Pons (tissue), 1 donor: ENCODE measurements around the gene LRRC61.
A peak's percentile ranks its signal among the peaks of the same experiment; 100 is the strongest.
"Not testable (repeated sequence)": the region's sequence is repeated elsewhere in the genome, so short reads cannot be mapped to it uniquely, and the experiment has no call there.

Experiments used
- DNase-seq: peaks from one replicate; pipeline ENCODE4 v3.0.0-alpha.2; 2016; ENCODE audit warnings: low spot score

LRRC61 gene

GRCh38 chr7:150322833-150323681 lies at the start of gene LRRC61, which contains the start of gene ACTR3C:
Gene LRRC61 (plus strand): TSS chr7:150323355. CDS start chr7:150336862, 13,507 bp downstream.
Gene ACTR3C (minus strand): TSS chr7:150323545. CDS start chr7:150295296, 28,249 bp downstream.
- DNase-seq: no peak

GRCh38 chr7:150276132-150276695 lies 46.9 kb upstream of the LRRC61 start:
- DNase-seq: peak; percentile 48

GRCh38 chr7:150278383-150278782 lies 44.8 kb upstream of the LRRC61 start:
- DNase-seq: not testable (repeated sequence)

GRCh38 chr7:150281681-150282403 lies 41.3 kb upstream of the LRRC61 start:
- not testable (repeated sequence) for DNase-seq

GRCh38 chr7:150283111-150283510 lies 40.0 kb upstream of the LRRC61 start:
- DNase-seq: not testable (repeated sequence)

- DNase-seq: not testable (repeated sequence)
These were observed 39.5 kb upstream of the LRRC61 start for GRCh38 chr7:150283608-150284007.

GRCh38 chr7:150285849-150286754 lies 37.1 kb upstream of the LRRC61 start:
- DNase-seq: peak; percentile 7

GRCh38 chr7:150287815-150288214 lies 35.3 kb upstream of the LRRC61 start:
- DNase-seq: not testable (repeated sequence)

- not testable (repeated sequence) for DNase-seq
These were observed 34.3 kb upstream of the LRRC61 start for GRCh38 chr7:150288816-150289215.

GRCh38 chr7:150290317-150290716 lies 32.8 kb upstream of the LRRC61 start:
- not testable (repeated sequence) for DNase-seq

- not testable (repeated sequence) for DNase-seq
These were observed 28.1 kb upstream of the LRRC61 start for GRCh38 chr7:150295027-150295426.

GRCh38 chr7:150295614-150296013 lies 27.5 kb upstream of the LRRC61 start:
- DNase-seq: not testable (repeated sequence)

- not testable (repeated sequence) for DNase-seq
These were observed 26.4 kb upstream of the LRRC61 start for GRCh38 chr7:150296802-150297201.

GRCh38 chr7:150297978-150298377 lies 25.2 kb upstream of the LRRC61 start:
- not testable (repeated sequence) for DNase-seq

- DNase-seq: not testable (repeated sequence)
These were observed 20.2 kb upstream of the LRRC61 start for GRCh38 chr7:150302908-150303310.

GRCh38 chr7:150304499-150305258 lies 18.5 kb upstream of the LRRC61 start:
- not testable (repeated sequence) for DNase-seq

GRCh38 chr7:150305259-150305902 lies 17.8 kb upstream of the LRRC61 start:
- DNase-seq: not testable (repeated sequence)

GRCh38 chr7:150305903-150306284 lies 17.3 kb upstream of the LRRC61 start:
- DNase-seq: not testable (repeated sequence)

- DNase-seq: not testable (repeated sequence)
These were observed 16.8 kb upstream of the LRRC61 start for GRCh38 chr7:150306377-150306776.

- DNase-seq: no peak
These were observed 16.0 kb upstream of the LRRC61 start for GRCh38 chr7:150307129-150307528.
